ENCODE results near the gene HDGFL2. TPM values are rescaled to one million over a fixed set of nuclear protein-coding genes. Genes with fewer than 3 reads are reported as not detected.

HDGFL2 gene
- total RNA-seq, 1 donor from 2014 or later, result 68.8 TPM

- no peaks in the 10 kb centered on the region for H3K9me3 Mint-ChIP-seq (ENCODE audit: unreplicated experiment)
- H3K4me1 Mint-ChIP-seq (ENCODE audit: unreplicated experiment), result no peaks in the 10 kb centered on the region
- H3K27me3 Mint-ChIP-seq (ENCODE audit: unreplicated experiment), result no peaks in the 10 kb centered on the region
- DNase-seq (ENCODE audit: extremely low spot score, unreplicated experiment), result no peak
- H3K36me3 Mint-ChIP-seq (ENCODE audit: unreplicated experiment), result peaks cover 13% of the 10 kb centered on the region
- TF ChIP-seq CTCF (IDR thresholded peaks at IDR 0.05), result no peak
- no peak overlapping the region for H3K4me3 Mint-ChIP-seq (ENCODE audit: unreplicated experiment)
- no peak overlapping the region for H3K27ac Mint-ChIP-seq (ENCODE audit: unreplicated experiment)
These were observed 42.3 kb upstream of the HDGFL2 start for GRCh38 chr19:4429771-4430171.

GRCh38 chr19:4430760-4431159, 41.3 kb upstream of the HDGFL2 start:
- Mint-ChIP-seq H3K27ac (ENCODE audit: unreplicated experiment) (no peak overlapping the region), H3K9me3 (ENCODE audit: unreplicated experiment) (no peaks in the 10 kb centered on the region), H3K27me3 (ENCODE audit: unreplicated experiment) (no peaks in the 10 kb centered on the region), H3K4me1 (ENCODE audit: unreplicated experiment) (no peaks in the 10 kb centered on the region), H3K36me3 (ENCODE audit: unreplicated experiment) (peaks cover 14% of the 10 kb centered on the region), H3K4me3 (ENCODE audit: unreplicated experiment) (no peak overlapping the region)
- no peak for TF ChIP-seq CTCF (IDR thresholded peaks at IDR 0.05)
- no peak for DNase-seq (ENCODE audit: extremely low spot score, unreplicated experiment)

GRCh38 chr19:4431296-4431695, 40.8 kb upstream of the HDGFL2 start:
- H3K4me3 Mint-ChIP-seq (ENCODE audit: unreplicated experiment), result no peak overlapping the region
- no peaks in the 10 kb centered on the region for H3K9me3 Mint-ChIP-seq (ENCODE audit: unreplicated experiment)
- H3K36me3 Mint-ChIP-seq (ENCODE audit: unreplicated experiment), result peaks cover 14% of the 10 kb centered on the region
- TF ChIP-seq CTCF (IDR thresholded peaks at IDR 0.05), result no peak
- H3K4me1 Mint-ChIP-seq (ENCODE audit: unreplicated experiment), result no peaks in the 10 kb centered on the region
- H3K27me3 Mint-ChIP-seq (ENCODE audit: unreplicated experiment), result no peaks in the 10 kb centered on the region
- H3K27ac Mint-ChIP-seq (ENCODE audit: unreplicated experiment), result no peak overlapping the region
- no peak for DNase-seq (ENCODE audit: extremely low spot score, unreplicated experiment)

- H3K27me3 Mint-ChIP-seq (ENCODE audit: unreplicated experiment), result no peaks in the 10 kb centered on the region
- H3K27ac Mint-ChIP-seq (ENCODE audit: unreplicated experiment), result no peak overlapping the region
- TF ChIP-seq CTCF (IDR thresholded peaks at IDR 0.05), result no peak
- H3K4me3 Mint-ChIP-seq (ENCODE audit: unreplicated experiment), result no peak overlapping the region
- no peaks in the 10 kb centered on the region for H3K4me1 Mint-ChIP-seq (ENCODE audit: unreplicated experiment)
- H3K9me3 Mint-ChIP-seq (ENCODE audit: unreplicated experiment), result no peaks in the 10 kb centered on the region
- no peak for DNase-seq (ENCODE audit: extremely low spot score, unreplicated experiment)
- H3K36me3 Mint-ChIP-seq (ENCODE audit: unreplicated experiment), result peaks cover 14% of the 10 kb centered on the region
These were observed 40.1 kb upstream of the HDGFL2 start for GRCh38 chr19:4431808-4432674.

GRCh38 chr19:4432918-4433506, 39.1 kb upstream of the HDGFL2 start:
- Mint-ChIP-seq H3K27ac (ENCODE audit: unreplicated experiment) (no peak overlapping the region), H3K4me1 (ENCODE audit: unreplicated experiment) (no peaks in the 10 kb centered on the region), H3K9me3 (ENCODE audit: unreplicated experiment) (no peaks in the 10 kb centered on the region), H3K27me3 (ENCODE audit: unreplicated experiment) (no peaks in the 10 kb centered on the region), H3K36me3 (ENCODE audit: unreplicated experiment) (peaks cover 14% of the 10 kb centered on the region), H3K4me3 (ENCODE audit: unreplicated experiment) (no peak overlapping the region)
- no peak for DNase-seq (ENCODE audit: extremely low spot score, unreplicated experiment)
- TF ChIP-seq CTCF (IDR thresholded peaks at IDR 0.05), result no peak

Data from osteocyte (in vitro differentiated cells).